Lower leg skin (tissue), 3 donors: Measurements from ENCODE around the gene GATB.

Source experiments
- CTCF ChIP-seq, 3 donors: fragments of 450-650 bp; IDR thresholded peaks; one replicate each; pipeline ENCODE4 v1.5.1; 2016; ENCODE audit warnings: antibody characterized with exemption in 3 of 3, mild to moderate bottlenecking in 3 of 3, moderate library complexity in 2 of 3
- POLR2A ChIP-seq, 2 donors: fragments of 450-650 bp; IDR thresholded peaks; one replicate each; pipeline ENCODE4 v1.6.1; 2016 to 2017; ENCODE audit warnings: antibody characterized with exemption in 2 of 2, mild to moderate bottlenecking in 1 of 2, moderate library complexity in 1 of 2

- TF ChIP-seq CTCF (IDR thresholded peaks at IDR 0.05) (no peak), POLR2A (IDR thresholded peaks at IDR 0.05) (no peak)
These were observed 42.4 kb upstream of the GATB start for GRCh38 chr4:151803246-151803645.
